Loucy (cell line): ENCODE measurements around the gene IRGM.

Experiments
- H2AFZ ChIP-seq: fragments of 200-600 bp; sonication (generic); 2 replicates; pipeline ENCODE4 v1.6.0; 2016; ENCODE audit warnings: antibody characterized with exemption, mild to moderate bottlenecking, low read length, moderate library complexity
- H3F3A ChIP-seq: fragments of 200-600 bp; 2 replicates; pipeline ENCODE4 v1.6.0; 2016; ENCODE audit warnings: antibody characterized with exemption, low read depth, mild to moderate bottlenecking
- H3K27me3 ChIP-seq: fragments of 200-600 bp; sonication (generic); 2 replicates; pipeline ENCODE4 v1.6.1; 2014; ENCODE audit warnings: low read length, mild to moderate bottlenecking; ENCODE audit not compliant: insufficient read depth, poor library complexity, severe bottlenecking
- H3K36me3 ChIP-seq: fragments of 200-600 bp; sonication (generic); 2 replicates; pipeline ENCODE4 v1.6.1; 2016; ENCODE audit warnings: low read length; ENCODE audit not compliant: insufficient read depth
- H3K4me1 ChIP-seq: fragments of 200-600 bp; sonication (generic); 2 replicates; pipeline ENCODE4 v1.5.1; 2014; ENCODE audit warnings: low read length, mild to moderate bottlenecking; ENCODE audit not compliant: insufficient read depth, poor library complexity, severe bottlenecking
- H3K4me2 ChIP-seq: fragments of 200-600 bp; sonication (generic); 2 replicates; pipeline ENCODE4 v1.6.0; 2014; ENCODE audit warnings: antibody characterized with exemption, low read length, low read depth, mild to moderate bottlenecking; ENCODE audit not compliant: poor library complexity, severe bottlenecking
- H3K4me3 ChIP-seq: fragments of 200-600 bp; sonication (generic); 2 replicates; pipeline ENCODE4 v1.5.1; 2014; ENCODE audit warnings: low read length, mild to moderate bottlenecking, mixed read lengths; ENCODE audit not compliant: poor library complexity, severe bottlenecking
- H3K79me2 ChIP-seq: fragments of 200-600 bp; sonication (generic); 2 replicates; pipeline ENCODE4 v1.6.1; 2014; ENCODE audit warnings: low read length; ENCODE audit not compliant: insufficient read depth
- H3K9ac ChIP-seq: fragments of 200-600 bp; sonication (generic); 2 replicates; pipeline ENCODE4 v1.6.0; 2014; ENCODE audit warnings: mild to moderate bottlenecking, low read depth, low read length, moderate library complexity; ENCODE audit not compliant: poor library complexity, severe bottlenecking
- H3K9me2 ChIP-seq: fragments of 200-600 bp; sonication (generic); replicated peaks from 2 replicates; pipeline ENCODE4 v1.6.1; 2016; ENCODE audit warnings: low read depth, low read length, mixed read lengths
- H3K9me3 ChIP-seq: fragments of 200-600 bp; sonication (generic); 2 replicates; pipeline ENCODE4 v1.6.1; 2014; ENCODE audit warnings: mild to moderate bottlenecking, antibody characterized with exemption, low read length, low read depth; ENCODE audit not compliant: insufficient read depth
- H4K20me1 ChIP-seq: fragments of 200-600 bp; sonication (generic); 2 replicates; pipeline ENCODE4 v1.6.0; 2014; ENCODE audit warnings: antibody characterized with exemption, low read length, mild to moderate bottlenecking; ENCODE audit not compliant: insufficient read depth, poor library complexity, severe bottlenecking
- CTCF ChIP-seq: fragments of 200-600 bp; sonication (generic); conservative IDR thresholded peaks from 2 replicates; pipeline ENCODE4 v1.5.1; 2014; ENCODE audit warnings: mild to moderate bottlenecking, antibody characterized with exemption, low read length
- EZH2phosphoT487 ChIP-seq: fragments of 200-600 bp; IDR thresholded peaks from 2 replicates; pipeline ENCODE4 v1.6.1; 2018; ENCODE audit warnings: antibody characterized with exemption, mild to moderate bottlenecking, moderate library complexity, borderline replicate concordance

Gene IRGM

DNA sequence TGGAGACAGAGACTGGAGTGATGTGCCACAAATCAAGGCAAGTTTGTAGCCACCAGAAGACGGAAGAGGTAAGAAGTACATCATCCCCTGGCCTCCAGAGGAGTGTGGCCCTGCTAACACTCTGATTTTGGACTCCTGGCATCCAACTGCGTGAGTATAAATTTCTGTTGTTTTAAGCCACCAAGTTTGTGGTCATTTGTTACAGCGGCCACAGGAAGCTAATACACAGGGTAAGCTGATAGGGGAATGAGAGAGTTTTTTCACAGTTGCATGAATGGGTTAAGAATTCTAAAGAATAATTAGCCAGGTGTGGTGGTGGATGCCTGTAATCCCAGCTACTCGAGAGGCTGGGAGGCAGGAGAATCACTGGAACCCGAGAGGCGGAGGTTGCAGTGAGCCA is 41.9 kb upstream of the IRGM start:
- Histone ChIP-seq H3F3A (no peaks in the 10 kb centered on the region), H3K9me3 (no peaks in the 10 kb centered on the region), H3K27me3 (no peaks in the 10 kb centered on the region), H3K9me2 (no peaks in the 10 kb centered on the region), H2AFZ (no peak overlapping the region), H4K20me1 (no peaks in the 10 kb centered on the region), H3K4me2 (no peak overlapping the region), H3K36me3 (peaks cover 23% of the 10 kb centered on the region; the same call in 1 of the 2 replicates), H3K4me3 (no peak overlapping the region), H3K9ac (no peak overlapping the region), H3K4me1 (no peaks in the 10 kb centered on the region), H3K79me2 (0 out of 2 replicates have a peak, but pooled peaks cover 4% of the 10 kb centered on the region)
- TF ChIP-seq EZH2phosphoT487 (no peak), CTCF (no peak)

- TF ChIP-seq CTCF (no peak), EZH2phosphoT487 (no peak)
- Histone ChIP-seq H4K20me1 (no peaks in the 10 kb centered on the region), H3K79me2 (no peaks in the 10 kb centered on the region), H3K9ac (no peak overlapping the region), H3K9me2 (no peaks in the 10 kb centered on the region), H3K4me2 (no peak overlapping the region), H3K9me3 (no peaks in the 10 kb centered on the region; the same call in 1 of the 2 replicates), H2AFZ (no peak overlapping the region), H3F3A (no peaks in the 10 kb centered on the region), H3K4me3 (no peak overlapping the region), H3K36me3 (peaks cover 13% of the 10 kb centered on the region; the same call in 1 of the 2 replicates), H3K27me3 (no peaks in the 10 kb centered on the region), H3K4me1 (peaks cover 2% of the 10 kb centered on the region)
Measured at GRCh38 chr5:150809363-150809762, 37.0 kb upstream of the IRGM start.

DNA sequence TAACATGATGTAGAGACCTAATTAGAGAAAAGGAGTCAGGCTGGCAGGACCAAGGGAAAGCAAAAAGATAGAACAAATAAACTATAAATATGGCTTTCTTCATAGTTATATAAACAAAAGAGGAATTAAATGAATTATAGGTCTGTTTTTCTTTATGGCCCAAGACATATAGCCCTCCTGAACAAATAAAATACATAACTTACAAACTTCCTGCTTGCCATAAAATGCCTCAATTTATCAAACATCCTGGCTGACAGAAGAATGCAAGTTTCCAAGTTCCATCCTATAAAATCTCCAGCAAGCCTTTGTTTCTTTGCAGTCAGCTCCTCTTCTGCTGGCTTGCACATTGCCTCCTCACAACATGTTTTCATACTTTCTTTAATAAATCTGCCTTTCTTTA is 31.3 kb upstream of the IRGM start:
- H2AFZ ChIP-seq, result no peak overlapping the region
- H3K9me3 ChIP-seq, result peaks cover 19% of the 10 kb centered on the region
- peak overlapping the region; percentile 29 for H3K4me2 ChIP-seq
- no peaks in the 10 kb centered on the region for H3K27me3 ChIP-seq
- H3K79me2 ChIP-seq, result no peaks in the 10 kb centered on the region
- peak overlapping the region; percentile 4 for H3K4me3 ChIP-seq
- no peaks in the 10 kb centered on the region for H3F3A ChIP-seq
- TF ChIP-seq CTCF (no peak), EZH2phosphoT487 (no peak)
- peaks cover 23% of the 10 kb centered on the region for H3K4me1 ChIP-seq
- no peak overlapping the region for H3K9ac ChIP-seq
- no peaks in the 10 kb centered on the region for H3K36me3 ChIP-seq
- no peaks in the 10 kb centered on the region for H4K20me1 ChIP-seq
- no peaks in the 10 kb centered on the region for H3K9me2 ChIP-seq
